SU-DHL-6 (cell line): ENCODE measurements around the gene JPH3.

Source experiments
- H2AFZ ChIP-seq: fragments of 200-600 bp; sonication (generic); 2 replicates; pipeline ENCODE4 v1.6.1; 2014; ENCODE audit warnings: low read depth, mild to moderate bottlenecking, moderate library complexity, mixed read lengths, antibody characterized with exemption, low read length; ENCODE audit not compliant: severe bottlenecking
- H3F3A ChIP-seq: fragments of 200-600 bp; shearing (Covaris generic); 2 replicates; pipeline ENCODE4 v1.6.0; 2016; ENCODE audit warnings: antibody characterized with exemption, mild to moderate bottlenecking; ENCODE audit not compliant: insufficient read depth
- H3K27ac ChIP-seq: fragments of 200-600 bp; sonication (generic); 2 replicates; pipeline ENCODE4 v1.5.1; 2016; ENCODE audit warnings: low read depth, mild to moderate bottlenecking, low read length, moderate library complexity, mixed read lengths
- H3K27me3 ChIP-seq: fragments of 200-600 bp; sonication (generic), shearing (Covaris generic); 2 replicates; pipeline ENCODE4 v1.6.0; 2014; ENCODE audit warnings: mild to moderate bottlenecking, low read length
- H3K36me3 ChIP-seq: fragments of 200-600 bp; sonication (generic); 2 replicates; pipeline ENCODE4 v1.6.1; 2014; ENCODE audit warnings: mild to moderate bottlenecking, low read length, mixed read lengths
- H3K4me2 ChIP-seq: fragments of 300-600, 200-600 bp; shearing (Covaris generic), sonication (generic); 2 replicates; pipeline ENCODE4 v1.6.0; 2014; ENCODE audit warnings: low read length, low read depth, mild to moderate bottlenecking; ENCODE audit not compliant: poor library complexity, severe bottlenecking
- H3K4me3 ChIP-seq: fragments of 200-600 bp; sonication (generic); 2 replicates; pipeline ENCODE4 v1.5.1; 2014; ENCODE audit warnings: antibody characterized with exemption, low read length, mild to moderate bottlenecking, mixed read lengths; ENCODE audit not compliant: insufficient read depth, poor library complexity, severe bottlenecking
- H3K79me2 ChIP-seq: fragments of 200-600 bp; sonication (generic); 2 replicates; pipeline ENCODE4 v1.6.1; 2014; ENCODE audit warnings: mild to moderate bottlenecking, low read length, moderate library complexity; ENCODE audit not compliant: insufficient read depth
- H3K9ac ChIP-seq: fragments of 200-600 bp; sonication (generic); 2 replicates; pipeline ENCODE4 v1.7.0; 2014; ENCODE audit warnings: mild to moderate bottlenecking, low read length
- H3K9me2 ChIP-seq: fragments of 200-600 bp; sonication (generic); replicated peaks from 2 replicates; pipeline ENCODE4 v1.6.1; 2014; ENCODE audit warnings: low read length; ENCODE audit not compliant: insufficient read depth
- H3K9me3 ChIP-seq: fragments of 200-600 bp; sonication (generic); 2 replicates; pipeline ENCODE4 v1.6.1; 2014; ENCODE audit warnings: low read length, mixed read lengths; ENCODE audit not compliant: insufficient read depth
- H4K20me1 ChIP-seq: fragments of 200-600 bp; sonication (generic); 2 replicates; pipeline ENCODE4 v1.6.1; 2014; ENCODE audit warnings: low read depth, mild to moderate bottlenecking, antibody characterized with exemption, low read length, moderate library complexity, mixed read lengths
- EZH2phosphoT487 ChIP-seq: fragments of 200-600 bp; sonication (generic), shearing (Covaris generic); conservative IDR thresholded peaks from 2 replicates; pipeline ENCODE4 v1.6.1; 2018; ENCODE audit warnings: mild to moderate bottlenecking, antibody characterized with exemption, low read length, moderate library complexity, mixed read lengths
- TF ChIP-seq, protein P1 (sequence below): fragments of 200-600 bp; sonication (generic); IDR thresholded peaks from one replicate; pipeline ENCODE4 v1.5.1; 2017; ENCODE audit warnings: antibody characterized with exemption, mild to moderate bottlenecking, low read length, moderate library complexity; ENCODE audit not compliant: insufficient read depth, poor library complexity, severe bottlenecking

JPH3 gene

DNA sequence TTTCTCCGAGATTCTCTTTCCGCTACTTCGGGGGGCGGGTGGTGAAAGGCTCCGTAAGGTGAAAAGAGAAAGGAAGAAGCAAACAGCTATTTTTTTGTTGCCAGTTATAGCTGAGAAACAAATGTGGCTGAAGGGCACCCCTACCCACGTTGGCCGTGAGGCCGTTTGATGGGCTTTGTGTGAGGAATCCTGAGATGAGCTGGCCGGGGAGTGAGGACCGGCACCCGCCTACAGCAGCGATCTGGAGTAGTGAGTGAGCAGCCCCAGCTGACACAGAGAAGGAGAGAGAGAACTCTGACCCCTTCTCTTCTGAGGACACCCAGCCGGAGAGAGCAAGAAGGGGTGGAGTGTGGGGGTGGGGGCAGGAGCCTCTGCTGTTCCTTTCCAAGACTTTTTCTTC is 5.6 kb downstream of the JPH3 start:
- Histone ChIP-seq H3K9me2 (no peaks in the 10 kb centered on the region), H3K27ac (no peak overlapping the region), H4K20me1 (no peaks in the 10 kb centered on the region), H3F3A (no peaks in the 10 kb centered on the region), H2AFZ (no peak overlapping the region), H3K4me2 (no peak overlapping the region), H3K4me3 (no peak overlapping the region), H3K9ac (no peak overlapping the region), H3K36me3 (no peaks in the 10 kb centered on the region), H3K79me2 (no peaks in the 10 kb centered on the region), H3K9me3 (no peaks in the 10 kb centered on the region), H3K27me3 (no peaks in the 10 kb centered on the region)
- TF ChIP-seq, protein P1, sequence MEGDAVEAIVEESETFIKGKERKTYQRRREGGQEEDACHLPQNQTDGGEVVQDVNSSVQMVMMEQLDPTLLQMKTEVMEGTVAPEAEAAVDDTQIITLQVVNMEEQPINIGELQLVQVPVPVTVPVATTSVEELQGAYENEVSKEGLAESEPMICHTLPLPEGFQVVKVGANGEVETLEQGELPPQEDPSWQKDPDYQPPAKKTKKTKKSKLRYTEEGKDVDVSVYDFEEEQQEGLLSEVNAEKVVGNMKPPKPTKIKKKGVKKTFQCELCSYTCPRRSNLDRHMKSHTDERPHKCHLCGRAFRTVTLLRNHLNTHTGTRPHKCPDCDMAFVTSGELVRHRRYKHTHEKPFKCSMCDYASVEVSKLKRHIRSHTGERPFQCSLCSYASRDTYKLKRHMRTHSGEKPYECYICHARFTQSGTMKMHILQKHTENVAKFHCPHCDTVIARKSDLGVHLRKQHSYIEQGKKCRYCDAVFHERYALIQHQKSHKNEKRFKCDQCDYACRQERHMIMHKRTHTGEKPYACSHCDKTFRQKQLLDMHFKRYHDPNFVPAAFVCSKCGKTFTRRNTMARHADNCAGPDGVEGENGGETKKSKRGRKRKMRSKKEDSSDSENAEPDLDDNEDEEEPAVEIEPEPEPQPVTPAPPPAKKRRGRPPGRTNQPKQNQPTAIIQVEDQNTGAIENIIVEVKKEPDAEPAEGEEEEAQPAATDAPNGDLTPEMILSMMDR, result no peak
- TF ChIP-seq EZH2phosphoT487, result no peak

DNA sequence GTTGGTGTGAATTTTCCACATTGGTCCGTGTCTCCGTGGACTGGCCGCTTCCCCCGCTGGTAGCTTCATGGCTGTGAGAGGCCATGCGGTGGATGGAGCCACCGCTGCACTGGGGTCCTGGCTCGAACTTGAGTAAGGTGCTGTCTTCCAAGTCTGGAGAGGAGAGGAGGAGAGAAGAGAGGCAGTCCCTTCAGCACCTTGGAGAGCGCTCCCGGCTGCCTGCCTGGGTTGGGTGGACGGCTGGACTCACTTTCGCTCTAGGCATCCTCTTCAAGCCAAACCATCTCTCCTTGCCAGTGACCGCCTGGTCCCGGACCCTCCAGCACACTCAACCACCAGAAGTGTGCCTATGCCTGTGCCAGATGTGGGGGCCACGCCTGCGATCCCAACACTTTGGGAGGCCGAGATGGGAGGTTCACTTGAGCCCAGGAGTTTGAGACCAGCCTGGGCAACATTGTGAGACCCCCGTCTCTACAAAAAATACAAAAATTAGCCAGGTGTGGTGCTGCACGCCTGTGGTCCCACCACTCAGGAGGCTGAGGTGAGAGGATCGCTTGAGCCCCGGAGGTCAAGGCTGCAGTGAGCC is 6.2 kb downstream of the JPH3 start:
- no peaks in the 10 kb centered on the region for H3K27me3 ChIP-seq
- no peak overlapping the region for H3K4me2 ChIP-seq
- H3K9ac ChIP-seq, result no peak overlapping the region
- H2AFZ ChIP-seq, result no peak overlapping the region
- no peaks in the 10 kb centered on the region for H4K20me1 ChIP-seq
- H3K9me2 ChIP-seq, result no peaks in the 10 kb centered on the region
- no peaks in the 10 kb centered on the region for H3F3A ChIP-seq
- no peaks in the 10 kb centered on the region for H3K9me3 ChIP-seq
- no peaks in the 10 kb centered on the region for H3K79me2 ChIP-seq
- TF ChIP-seq EZH2phosphoT487, result no peak
- TF ChIP-seq, protein P1, result no peak
- no peaks in the 10 kb centered on the region for H3K36me3 ChIP-seq
- H3K27ac ChIP-seq, result no peak overlapping the region
- no peak overlapping the region for H3K4me3 ChIP-seq

DNA sequence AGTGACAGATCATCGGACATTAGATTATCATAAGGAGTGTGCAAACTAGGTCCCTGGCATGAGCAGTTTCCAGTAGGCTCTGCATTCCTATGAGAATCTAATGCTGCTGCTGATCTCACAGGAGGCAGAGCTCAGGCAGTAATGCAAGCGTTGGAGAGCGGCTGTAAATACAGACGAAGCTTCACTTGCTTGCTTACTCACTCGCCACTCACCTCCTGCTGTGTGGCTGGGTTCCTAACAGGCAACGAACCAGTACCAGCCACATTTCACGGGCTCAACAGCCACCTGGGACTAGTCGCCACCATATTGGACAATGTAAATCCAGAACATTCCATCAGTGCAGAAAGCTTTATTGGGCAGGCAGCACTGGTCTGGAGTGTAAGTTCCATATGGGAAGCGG is 7.7 kb downstream of the JPH3 start:
- H3K4me3 ChIP-seq, result no peak overlapping the region
- H2AFZ ChIP-seq, result no peak overlapping the region
- no peaks in the 10 kb centered on the region for H4K20me1 ChIP-seq
- no peaks in the 10 kb centered on the region for H3K27me3 ChIP-seq
- no peak overlapping the region for H3K4me2 ChIP-seq
- H3K27ac ChIP-seq, result no peak overlapping the region
- no peaks in the 10 kb centered on the region for H3F3A ChIP-seq
- H3K9ac ChIP-seq, result no peak overlapping the region
- H3K79me2 ChIP-seq, result no peaks in the 10 kb centered on the region
- H3K36me3 ChIP-seq, result no peaks in the 10 kb centered on the region
- H3K9me3 ChIP-seq, result no peaks in the 10 kb centered on the region
- no peaks in the 10 kb centered on the region for H3K9me2 ChIP-seq
- TF ChIP-seq, protein P1, result no peak
- no peak for TF ChIP-seq EZH2phosphoT487
